Measurements from ENCODE around the gene SEC24B.

Gene SEC24B

GRCh38 chr4:109588176-109588575 lies 154.6 kb downstream of the SEC24B start:
- no peak for DNase-seq

- DNase-seq = no peak
Observed at GRCh38 chr4:109589119-109589518, 155.5 kb downstream of the SEC24B start.

DNA sequence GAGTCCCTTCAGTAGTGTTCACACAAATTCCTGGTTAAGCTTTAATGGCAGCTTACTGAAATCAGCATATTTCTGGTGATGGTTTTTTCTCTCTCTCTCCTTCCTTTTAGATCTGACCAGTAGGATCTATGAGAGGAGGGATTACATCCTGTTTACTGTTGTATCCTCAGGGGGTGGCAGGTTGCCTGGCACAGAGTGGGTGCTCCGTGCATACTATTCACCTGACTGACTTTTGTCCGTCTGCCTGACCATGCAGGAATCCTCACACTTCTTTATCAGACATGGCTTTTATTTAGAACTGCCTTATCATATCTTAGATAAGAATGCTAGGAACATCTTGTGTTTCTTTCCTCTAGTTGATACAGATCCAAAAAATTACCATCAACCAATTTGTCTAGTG lies 156.0 kb downstream of the SEC24B start:
- no peak for DNase-seq
